DOHH2 (cell line): ENCODE measurements around the gene ATP8B3.

Experiments
- CTCF ChIP-seq: fragments of 200-600 bp; sonication (generic); IDR thresholded peaks from one replicate; pipeline ENCODE4 v1.5.1; 2014; ENCODE audit warnings: antibody characterized with exemption, mild to moderate bottlenecking, low read depth, low read length; ENCODE audit not compliant: poor library complexity, severe bottlenecking
- EZH2phosphoT487 ChIP-seq: fragments of 200-600 bp; sonication (generic); IDR thresholded peaks from 2 replicates; pipeline ENCODE4 v1.6.1; 2017; ENCODE audit warnings: borderline replicate concordance, mild to moderate bottlenecking, antibody characterized with exemption, low read length, moderate library complexity, mixed read lengths

- TF ChIP-seq CTCF (no peak), EZH2phosphoT487 (no peak)
Observed at GRCh38 chr19:1816530-1817298, 4.6 kb upstream of the ATP8B3 start.
